Mucosa of descending colon (tissue), 3 donors: ENCODE measurements around the gene HNRNPL. TPM values are rescaled to one million over a fixed set of nuclear protein-coding genes. Genes with fewer than 3 reads are reported as not detected.
"Not testable (repeated sequence)": the region's sequence is repeated elsewhere in the genome, so short reads cannot be mapped to it uniquely, and the experiment has no call there.

Experiments used
- ATAC-seq: fragments of 200-7000 bp; cut with Tn5 transposase; one replicate; pipeline ENCODE4 v1.9.1; 2020; ENCODE audit warnings: mild to moderate bottlenecking, moderate library complexity
- DNase-seq, 3 donors: peaks; one replicate each; pipeline ENCODE4 v3.0.0-alpha.2; 2020
- H3K36me3 ChIP-seq: fragments of 200-600 bp; one replicate; pipeline ENCODE4 v1.8.0; 2021; ENCODE audit warnings: low read depth, mild to moderate bottlenecking
- H3K4me1 ChIP-seq: fragments of 200-600 bp; one replicate; pipeline ENCODE4 v1.8.0; 2021; ENCODE audit warnings: low read depth, mild to moderate bottlenecking
- H3K4me3 ChIP-seq: fragments of 200-600 bp; one replicate; pipeline ENCODE4 v1.8.0; 2021; ENCODE audit warnings: mild to moderate bottlenecking
- H3K9me3 ChIP-seq: fragments of 200-600 bp; one replicate; pipeline ENCODE4 v1.8.0; 2021; ENCODE audit warnings: mild to moderate bottlenecking
- CTCF ChIP-seq: fragments of 200-600 bp; IDR thresholded peaks from one replicate; pipeline ENCODE4 v1.8.0; 2022; ENCODE audit warnings: antibody characterized with exemption, mild to moderate bottlenecking
- intact Hi-C, 2 donors: fragments of 100-400 bp; cut with DNase I in 1 of 2; cut with micrococcal nuclease in 1 of 2; formaldehyde crosslinking; loops; one replicate each; pipeline versions ENCODE4 v1.11.0 to v1.11.1; 2022; cut with DNase I, micrococcal nuclease
- total RNA-seq, 3 donors: library from RNA; stranded (reverse); fragmentation: NEBNext Ultra II Directional in 2 of 3; extraction: Animal tissue kit (Norgen Biotek cat#: 25700) in 2 of 3; gene quantifications; one replicate each; pipeline versions ENCODE4 v1.2.1 to v1.2.4, GENCODE V29; 2021 to 2023
- donor health status: DM: no; HTN: no; CAD: no; lungs with moderate emphysema.
- donor health status: DM: no; HTN: no; CAD: no.
- donor health status: DM: no; HTN: yes; CAD: no.

Gene HNRNPL
- total RNA-seq, 3 donors from 2014 or later: 267 to 317 (median 292) TPM

GRCh38 chr19:38792250-38793111 is 57.3 kb downstream of the HNRNPL start:
- Histone ChIP-seq H3K4me1 (no peaks in the 10 kb centered on the region), H3K36me3 (no peaks in the 10 kb centered on the region), H3K9me3 (no peaks in the 10 kb centered on the region), H3K4me3 (no peak overlapping the region)
- DNase-seq (peak; percentile 44 to 79 (median 78)), ATAC-seq (peak; percentile 65)
- peak; percentile 18 for TF ChIP-seq CTCF
- intact Hi-C loops: no loop called here

GRCh38 chr19:38791451-38792064 is 58.2 kb downstream of the HNRNPL start:
- intact Hi-C loops, H3K4me1 ChIP-seq, H3K9me3 ChIP-seq, H3K4me3 ChIP-seq, H3K36me3 ChIP-seq, DNase-seq: not testable (repeated sequence)
- ATAC-seq: peak; percentile 85

GRCh38 chr19:38790507-38791403 is 59.0 kb downstream of the HNRNPL start:
- DNase-seq, H3K4me1 ChIP-seq, H3K9me3 ChIP-seq, H3K36me3 ChIP-seq, H3K4me3 ChIP-seq, intact Hi-C loops: not testable (repeated sequence)
- ATAC-seq: peak; percentile 33

GRCh38 chr19:38788478-38789243 is 61.1 kb downstream of the HNRNPL start, which contains the start of gene LGALS7B:
Gene LGALS7B (plus strand): TSS chr19:38789200. CDS start chr19:38789227, 27 bp downstream.
- DNase-seq (no peak), ATAC-seq (no peak)
- no peak within 1 kb of the TSS for H3K4me3 ChIP-seq
- no peaks in the 10 kb centered on the region for H3K9me3 ChIP-seq
- no peak for TF ChIP-seq CTCF
- intact Hi-C loops: no loop called here
- no peaks in the 10 kb centered on the region for H3K4me1 ChIP-seq
- no peaks in the 10 kb centered on the region for H3K36me3 ChIP-seq

GRCh38 chr19:38786572-38787265 is 63.1 kb downstream of the HNRNPL start:
- DNase-seq (no peak), ATAC-seq (no peak)
- Histone ChIP-seq H3K36me3 (no peaks in the 10 kb centered on the region), H3K9me3 (no peaks in the 10 kb centered on the region), H3K4me3 (no peak overlapping the region), H3K4me1 (no peaks in the 10 kb centered on the region)
- intact Hi-C loops: no loop called here
- TF ChIP-seq CTCF: no peak

Other genes with a start within 250 kb of the HNRNPL start
- gene MAP4K1, start 232.0 kb downstream of the HNRNPL start, total RNA-seq: 10 to 100 TPM in 1 of 3 donors, 1 to 10 TPM in 2; 6.9 to 10.6 (median 7.4) TPM
- 100 to 1,000 TPM; 338 to 393 (median 350) TPM for gene EIF3K, start 230.8 kb downstream of the HNRNPL start, total RNA-seq
- gene ACTN4, start 202.3 kb downstream of the HNRNPL start, total RNA-seq: 1,000 to 10,000 TPM in 2 of 3 donors, 100 to 1,000 TPM in 1; 566 to 1,080 (median 1,014) TPM
- 10 to 100 TPM in 2 of 3 donors, 1 to 10 TPM in 1; 3.1 to 15.9 (median 14.9) TPM for gene CAPN12, start 105.5 kb downstream of the HNRNPL start, total RNA-seq
- not detected for gene LGALS7, start 76.5 kb downstream of the HNRNPL start, total RNA-seq
- not detected for gene LGALS7B, start 60.8 kb downstream of the HNRNPL start, total RNA-seq
- gene LGALS4, start 37.0 kb downstream of the HNRNPL start, total RNA-seq: 1,000 to 10,000 TPM; 2,367 to 7,005 (median 6,199) TPM
- 100 to 1,000 TPM; 275 to 315 (median 290) TPM for gene ECH1, start 18.2 kb downstream of the HNRNPL start, total RNA-seq
- 1 to 10 TPM; 3.8 to 5.4 (median 5.2) TPM for gene RINL, start 28.3 kb upstream of the HNRNPL start, total RNA-seq
- 10 to 100 TPM; 32.3 to 67.2 (median 35.8) TPM for gene SIRT2, start 49.6 kb upstream of the HNRNPL start, total RNA-seq
- gene NFKBIB, start 50.0 kb upstream of the HNRNPL start, total RNA-seq: 10 to 100 TPM; 29.9 to 37.2 (median 30.9) TPM
- gene CCER2, start 62.2 kb upstream of the HNRNPL start, total RNA-seq: under 1 TPM; 0.41 to 0.55 (median 0.41) TPM
- 10 to 100 TPM; 20.4 to 32.4 (median 21.8) TPM for gene SARS2, start 80.8 kb upstream of the HNRNPL start, total RNA-seq
- 10 to 100 TPM; 28.0 to 43.3 (median 41.2) TPM for gene MRPS12, start 81.0 kb upstream of the HNRNPL start, total RNA-seq
- gene FBXO17, start 125.8 kb upstream of the HNRNPL start, total RNA-seq: 10 to 100 TPM in 1 of 3 donors, 1 to 10 TPM in 2; 1.8 to 18.9 (median 1.9) TPM
- gene FBXO27, start 182.6 kb upstream of the HNRNPL start, total RNA-seq: 10 to 100 TPM in 1 of 3 donors, 1 to 10 TPM in 1, under 1 TPM in 1; 0.63 to 10.2 (median 1.5) TPM
- gene ACP7, start 234.4 kb upstream of the HNRNPL start, total RNA-seq: not detected